ACHN (cell line): ENCODE measurements around the gene PTPRM.

Source experiments
- DNase-seq: peaks from one replicate; pipeline ENCODE4 v3.0.0-alpha.2; 2015
- in situ Hi-C: cut with HindIII; loops from 2 replicates; pipeline ENCODE4 v1.10.0; 2017; ENCODE audit warnings: low sequenced_read_pairs, low pct_ligation_motif_present, low pct_unique_long_range_greater_than_20kb

The PTPRM gene

GRCh38 chr18:8163286-8163959 lies 596.3 kb downstream of the PTPRM start:
- in situ Hi-C loops: no loop called here
- no peak for DNase-seq

- in situ Hi-C loops: no loop called here
- DNase-seq: no peak
These were observed 598.0 kb downstream of the PTPRM start for GRCh38 chr18:8165095-8165494.

GRCh38 chr18:8167026-8167425 lies 599.9 kb downstream of the PTPRM start:
- in situ Hi-C loops: no loop called here
- DNase-seq: peak; percentile 63

- in situ Hi-C loops: no loop called here
- no peak for DNase-seq
These were observed 600.6 kb downstream of the PTPRM start for GRCh38 chr18:8167673-8168072.

DNA sequence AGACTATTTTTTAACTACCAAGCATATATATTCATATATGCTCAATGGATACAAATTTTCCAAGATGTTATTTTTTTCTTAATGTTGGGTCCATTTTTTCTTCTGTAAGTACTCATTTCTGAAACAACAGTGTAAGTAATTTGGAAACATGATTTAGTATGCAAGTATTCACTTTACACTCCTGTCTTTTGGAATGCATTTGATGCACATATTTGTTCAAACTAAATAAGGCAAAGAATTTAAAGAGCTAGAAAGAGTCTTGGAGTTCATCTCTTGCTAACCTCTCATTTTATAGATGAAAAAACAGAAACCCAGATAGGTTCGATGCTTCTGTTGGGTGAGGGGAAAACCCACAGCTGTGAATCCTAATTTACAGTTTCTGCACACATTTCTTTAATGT lies 602.6 kb downstream of the PTPRM start:
- DNase-seq: no peak
- in situ Hi-C loops: no loop called here

- in situ Hi-C loops: no loop called here
- no peak for DNase-seq
These were observed 607.7 kb downstream of the PTPRM start for GRCh38 chr18:8174771-8175170.

DNA sequence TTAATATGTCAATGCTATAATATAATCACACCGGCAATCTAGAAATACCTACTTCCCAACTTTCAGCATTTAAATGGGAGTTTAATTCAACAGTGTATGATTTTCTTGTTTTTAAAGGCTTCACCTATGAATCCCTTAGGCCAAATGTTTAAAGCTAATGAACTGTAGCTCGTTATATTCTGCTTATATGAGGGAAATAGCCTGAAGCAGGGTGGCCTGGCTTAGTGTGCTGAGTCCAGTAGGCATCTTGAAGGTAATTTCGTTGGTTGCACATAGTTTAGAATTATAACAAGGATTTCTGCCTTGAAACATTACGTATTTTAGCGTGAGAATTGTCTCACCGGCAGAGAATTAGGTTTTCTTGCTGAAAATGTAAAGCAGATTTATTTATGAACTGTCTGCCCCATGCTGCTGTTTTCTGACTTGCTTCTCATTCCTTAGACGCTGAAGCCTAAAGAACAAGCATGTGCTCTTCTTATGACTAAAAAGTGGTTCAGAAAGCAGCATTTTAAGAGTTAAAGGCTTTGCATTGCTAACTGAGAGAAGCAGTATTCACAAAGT lies 608.5 kb downstream of the PTPRM start:
- DNase-seq: no peak
- in situ Hi-C loops: no loop called here

DNA sequence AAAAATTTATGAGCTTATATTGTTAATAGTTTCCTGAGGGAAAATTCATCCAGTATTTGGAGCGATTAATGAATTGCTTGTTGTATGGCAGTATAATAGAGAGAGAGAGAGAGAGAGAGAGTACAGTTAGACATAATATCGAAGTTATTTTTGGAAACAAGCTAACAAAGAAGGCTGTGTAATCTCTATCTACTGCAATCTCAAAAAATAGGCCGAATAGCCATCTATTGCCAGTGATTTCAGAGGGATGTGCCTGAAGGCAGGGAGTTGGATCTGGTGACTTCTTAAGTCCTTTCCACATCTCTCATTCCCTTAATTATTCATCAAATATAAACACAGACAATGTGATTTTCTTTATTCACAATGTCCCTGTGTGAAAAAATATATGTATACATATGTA lies 609.0 kb downstream of the PTPRM start:
- in situ Hi-C loops: no loop called here
- DNase-seq: no peak

- DNase-seq: no peak
- in situ Hi-C loops: no loop called here
These were observed 609.4 kb downstream of the PTPRM start for GRCh38 chr18:8176554-8176953.

- in situ Hi-C loops: no loop called here
- peak; percentile 44 for DNase-seq
These were observed 610.4 kb downstream of the PTPRM start for GRCh38 chr18:8177330-8178016.

DNA sequence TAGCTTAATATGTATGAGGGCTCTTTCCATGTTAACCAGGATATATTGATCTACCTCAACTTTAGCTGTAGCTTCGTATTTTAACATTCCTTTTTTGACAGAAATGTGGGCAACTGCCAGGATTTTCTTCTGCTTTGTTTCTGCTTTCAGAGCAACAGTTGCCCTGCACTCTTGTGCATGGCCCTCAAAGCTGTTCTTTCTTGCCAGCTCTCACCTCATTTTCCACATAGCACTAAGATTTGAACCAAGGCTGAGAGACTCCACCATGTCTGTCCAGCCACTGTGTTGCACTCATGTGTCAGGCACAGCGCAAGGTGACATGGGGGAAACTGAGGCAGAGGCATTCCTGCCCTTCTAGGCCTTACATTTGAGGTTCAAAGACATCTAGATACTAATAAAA lies 619.3 kb downstream of the PTPRM start:
- DNase-seq: no peak
- in situ Hi-C loops: no loop called here

DNA sequence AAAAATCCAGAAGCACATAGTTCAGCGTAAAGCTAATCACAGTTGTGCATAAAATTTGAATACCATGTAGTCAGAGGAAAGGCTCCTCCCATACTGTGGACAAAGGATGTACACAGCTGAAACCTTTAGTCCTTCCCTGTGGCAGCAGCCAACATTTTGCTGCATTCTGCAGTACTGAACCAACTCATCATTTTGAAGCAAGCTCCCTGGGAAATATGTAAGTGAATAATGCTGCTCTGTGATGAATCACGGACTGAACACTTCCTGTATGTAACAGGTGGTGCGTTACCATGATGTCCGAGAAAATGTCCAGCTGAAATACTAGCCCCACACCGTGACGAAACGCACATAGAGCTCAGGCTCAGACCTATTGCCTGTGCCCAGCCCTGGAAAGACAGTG lies 621.1 kb downstream of the PTPRM start:
- no peak for DNase-seq
- in situ Hi-C loops: no loop called here

GRCh38 chr18:8190980-8191379 lies 623.9 kb downstream of the PTPRM start:
- in situ Hi-C loops: no loop called here
- no peak for DNase-seq

GRCh38 chr18:8194431-8194830 lies 627.3 kb downstream of the PTPRM start:
- DNase-seq: no peak
- in situ Hi-C loops: no loop called here

DNA sequence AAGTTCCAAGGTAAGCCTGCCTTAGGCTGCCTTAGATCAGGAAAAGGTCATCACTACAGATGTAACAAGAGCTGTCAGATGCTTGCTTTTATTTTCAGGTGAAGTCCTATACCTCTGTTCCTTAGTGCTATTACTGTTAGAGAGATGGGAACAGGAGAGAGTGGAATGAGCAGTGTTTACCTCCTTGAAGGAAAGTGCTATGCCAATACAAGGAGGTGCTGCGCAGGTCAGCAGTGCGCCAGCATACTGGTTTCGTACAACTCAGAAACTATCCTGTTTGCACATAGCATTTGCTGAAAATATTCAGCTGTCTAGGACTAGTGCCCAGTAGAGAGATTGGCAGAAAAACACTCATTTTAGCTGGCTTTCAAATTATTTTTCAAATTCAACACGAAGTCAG lies 629.1 kb downstream of the PTPRM start:
- no peak for DNase-seq
- in situ Hi-C loops: no loop called here

GRCh38 chr18:8197499-8197898 lies 630.4 kb downstream of the PTPRM start:
- in situ Hi-C loops: no loop called here
- DNase-seq: no peak

- in situ Hi-C loops: no loop called here
- DNase-seq: no peak
These were observed 640.9 kb downstream of the PTPRM start for GRCh38 chr18:8207996-8208395.

- DNase-seq: no peak
- in situ Hi-C loops: no loop called here
These were observed 641.6 kb downstream of the PTPRM start for GRCh38 chr18:8208716-8209115.

- in situ Hi-C loops: no loop called here
- no peak for DNase-seq
These were observed 646.0 kb downstream of the PTPRM start for GRCh38 chr18:8212896-8213780.
